GM12872 (cell line): ENCODE results near the gene ZNF813.

Experiments used
- CTCF ChIP-seq: IDR thresholded peaks from 3 replicates; pipeline ENCODE4 v1.5.1; 2011; ENCODE audit warnings: low read depth, mild to moderate bottlenecking, low read length, moderate library complexity; ENCODE audit not compliant: insufficient read depth

The ZNF813 gene

GRCh38 chr19:53540091-53540490 lies 72.6 kb downstream of the ZNF813 start:
- TF ChIP-seq CTCF, result no peak

GRCh38 chr19:53541971-53542370 lies 74.4 kb downstream of the ZNF813 start:
- no peak for TF ChIP-seq CTCF

- TF ChIP-seq CTCF, result no peak
These were observed 77.9 kb downstream of the ZNF813 start for GRCh38 chr19:53545271-53546065.
